ENCODE measurements around the gene MBP.

Gene MBP

GRCh38 chr18:77049938-77050337 lies 82.6 kb downstream of the MBP start:
- no peak for TF ChIP-seq CTCF (IDR thresholded peaks at IDR 0.05)
- H3K4me3 ChIP-seq: no peak overlapping the region
- no peaks in the 10 kb centered on the region for H3K27me3 ChIP-seq
- peak overlapping the region; percentile 2 to 45 for H3K27ac ChIP-seq
- no peak for DNase-seq
- intact Hi-C loops (cut with DNase I; ENCODE audit: low total_unique reads): no loop called here
- peaks cover 0 to 21% (median 1%) of the 10 kb centered on the region in 4 donors for H3K4me1 ChIP-seq
- peaks cover 0 to 15% (median 0%) of the 10 kb centered on the region in 3 donors for H3K36me3 ChIP-seq
- H3K9me3 ChIP-seq: no peaks in the 10 kb centered on the region

- Histone ChIP-seq H3K27ac (no peak overlapping the region), H3K9me3 (no peaks in the 10 kb centered on the region), H3K27me3 (no peaks in the 10 kb centered on the region), H3K4me3 (no peak overlapping the region), H3K36me3 (peaks cover 0 to 8% (median 0%) of the 10 kb centered on the region in 3 donors), H3K4me1 (peaks cover 0 to 14% (median 0%) of the 10 kb centered on the region in 4 donors)
- TF ChIP-seq CTCF (IDR thresholded peaks at IDR 0.05): no peak
- DNase-seq: no peak
- intact Hi-C loops (cut with DNase I; ENCODE audit: low total_unique reads): no loop called here
Measured at GRCh38 chr18:77047803-77048419, 84.7 kb downstream of the MBP start.

- no peak for TF ChIP-seq CTCF (IDR thresholded peaks at IDR 0.05)
- Histone ChIP-seq H3K9me3 (no peaks in the 10 kb centered on the region), H3K4me3 (no peak overlapping the region), H3K27me3 (no peaks in the 10 kb centered on the region), H3K36me3 (peaks cover 0 to 8% (median 0%) of the 10 kb centered on the region in 3 donors), H3K27ac (no peak overlapping the region), H3K4me1 (peaks cover 0 to 14% (median 0%) of the 10 kb centered on the region in 4 donors)
- intact Hi-C loops (cut with DNase I; ENCODE audit: low total_unique reads): no loop called here
- no peak for DNase-seq
Measured at GRCh38 chr18:77046994-77047393, 85.6 kb downstream of the MBP start.

- peaks cover 0 to 14% (median 0%) of the 10 kb centered on the region in 4 donors for H3K4me1 ChIP-seq
- no peak for TF ChIP-seq CTCF (IDR thresholded peaks at IDR 0.05)
- no peaks in the 10 kb centered on the region for H3K9me3 ChIP-seq
- H3K27ac ChIP-seq: no peak overlapping the region
- DNase-seq: no peak
- H3K4me3 ChIP-seq: no peak overlapping the region
- H3K27me3 ChIP-seq: no peaks in the 10 kb centered on the region
- intact Hi-C loops (cut with DNase I; ENCODE audit: low total_unique reads): no loop called here
- peaks cover 0 to 8% (median 0%) of the 10 kb centered on the region in 3 donors for H3K36me3 ChIP-seq
Measured at GRCh38 chr18:77046409-77046808, 86.2 kb downstream of the MBP start.

- peaks cover 0 to 12% (median 0%) of the 10 kb centered on the region in 4 donors for H3K4me1 ChIP-seq
- H3K36me3 ChIP-seq: peaks cover 0 to 8% (median 0%) of the 10 kb centered on the region in 3 donors
- no peaks in the 10 kb centered on the region for H3K9me3 ChIP-seq
- TF ChIP-seq CTCF (IDR thresholded peaks at IDR 0.05): no peak
- no peak overlapping the region for H3K27ac ChIP-seq
- intact Hi-C loops (cut with DNase I; ENCODE audit: low total_unique reads): no loop called here
- H3K27me3 ChIP-seq: no peaks in the 10 kb centered on the region
- H3K4me3 ChIP-seq: no peak overlapping the region
- DNase-seq: no peak
Measured at GRCh38 chr18:77045677-77046076, 86.9 kb downstream of the MBP start.
